ENCODE data around the gene CLCN4. TPM values are rescaled to one million over a fixed set of nuclear protein-coding genes. Genes with fewer than 3 reads are reported as not detected.
A peak's percentile ranks its signal among the peaks of the same experiment; 100 is the strongest.

The CLCN4 gene
- polyA plus RNA-seq, 3 donors = 0.27 to 1.9 (median 1.3) TPM

- TF ChIP-seq, protein P1, sequence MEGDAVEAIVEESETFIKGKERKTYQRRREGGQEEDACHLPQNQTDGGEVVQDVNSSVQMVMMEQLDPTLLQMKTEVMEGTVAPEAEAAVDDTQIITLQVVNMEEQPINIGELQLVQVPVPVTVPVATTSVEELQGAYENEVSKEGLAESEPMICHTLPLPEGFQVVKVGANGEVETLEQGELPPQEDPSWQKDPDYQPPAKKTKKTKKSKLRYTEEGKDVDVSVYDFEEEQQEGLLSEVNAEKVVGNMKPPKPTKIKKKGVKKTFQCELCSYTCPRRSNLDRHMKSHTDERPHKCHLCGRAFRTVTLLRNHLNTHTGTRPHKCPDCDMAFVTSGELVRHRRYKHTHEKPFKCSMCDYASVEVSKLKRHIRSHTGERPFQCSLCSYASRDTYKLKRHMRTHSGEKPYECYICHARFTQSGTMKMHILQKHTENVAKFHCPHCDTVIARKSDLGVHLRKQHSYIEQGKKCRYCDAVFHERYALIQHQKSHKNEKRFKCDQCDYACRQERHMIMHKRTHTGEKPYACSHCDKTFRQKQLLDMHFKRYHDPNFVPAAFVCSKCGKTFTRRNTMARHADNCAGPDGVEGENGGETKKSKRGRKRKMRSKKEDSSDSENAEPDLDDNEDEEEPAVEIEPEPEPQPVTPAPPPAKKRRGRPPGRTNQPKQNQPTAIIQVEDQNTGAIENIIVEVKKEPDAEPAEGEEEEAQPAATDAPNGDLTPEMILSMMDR (IDR thresholded peaks at IDR 0.05) = no peak
- H3K4me1 Mint-ChIP-seq = peaks cover 68% of the 10 kb centered on the region
- Histone ChIP-seq H3K9me3 (replicated peaks in 1 of 2; ENCODE audit: control insufficient read depth in 1 of 2, insufficient read depth in 1 of 2, low read length in 2 of 2) (no peaks in the 10 kb centered on the region), H3K4me2 (replicated peaks; ENCODE audit: extremely low read depth, low read length, poor library complexity, severe bottlenecking) (peak overlapping the region; percentile 47), H3K4me3 (replicated peaks in 1 of 3; ENCODE audit: low read depth in 2 of 3, low read length in 3 of 3) (peak overlapping the region in 1 of 3 experiments; percentile 33), H3K4me1 (ENCODE audit: control insufficient read depth in 1 of 2, insufficient read depth in 2 of 2, low read length in 2 of 2) (peaks cover 65 to 66% of the 10 kb centered on the region in 2 donors), H3K27ac (ENCODE audit: low read depth in 1 of 2, low read length in 2 of 2) (peak overlapping the region; percentile 80 to 86), H4K20me1 (ENCODE audit: insufficient read depth, low read length) (no peaks in the 10 kb centered on the region), H3K36me3 (replicated peaks in 1 of 2; ENCODE audit: control insufficient read depth in 1 of 2, insufficient read depth in 2 of 2, low read length in 2 of 2) (no peaks in the 10 kb centered on the region), H3K9ac (ENCODE audit: insufficient read depth, low read length, poor library complexity, severe bottlenecking) (no peak overlapping the region), H3K27me3 (ENCODE audit: control insufficient read depth in 2 of 2, insufficient read depth in 2 of 2, low read length in 2 of 2) (no peaks in the 10 kb centered on the region), H3K79me2 (ENCODE audit: insufficient read depth, low read length) (no peaks in the 10 kb centered on the region), H2AFZ (ENCODE audit: insufficient read depth, low read depth, low read length, poor library complexity, severe bottlenecking) (no peak overlapping the region)
- H3K36me3 Mint-ChIP-seq = peaks cover 0 to 2% of the 10 kb centered on the region in 2 donors
- peak overlapping the region; percentile 54 to 81 for H3K4me3 Mint-ChIP-seq
- 0% methylated on average over 1 of the region's 8 CpGs for WGBS (ENCODE audit: insufficient coverage)
- peak overlapping the region; percentile 87 to 97 (median 94) for H3K27ac Mint-ChIP-seq
- intact Hi-C loops (cut with micrococcal nuclease) = no loop called here
- H3K9me3 Mint-ChIP-seq = peaks cover 0 to 13% (median 4%) of the 10 kb centered on the region in 7 donors
- peaks cover 0 to 11% (median 0%) of the 10 kb centered on the region in 3 donors for H3K27me3 Mint-ChIP-seq (ENCODE audit: low read depth in 3 of 3)
- peak; percentile 36 to 66 (median 61) for DNase-seq
Measured at GRCh38 chrX:10166731-10167151, 10.0 kb downstream of the CLCN4 start.

- Mint-ChIP-seq H3K27ac (peak overlapping the region in 6 of 7 donors; percentile 87 to 97 (median 92)), H3K9me3 (peaks cover 0 to 13% (median 4%) of the 10 kb centered on the region in 7 donors), H3K27me3 (ENCODE audit: low read depth in 3 of 3) (peaks cover 0 to 6% (median 0%) of the 10 kb centered on the region in 3 donors), H3K36me3 (peaks cover 0 to 2% of the 10 kb centered on the region in 2 donors), H3K4me1 (peaks cover 69% of the 10 kb centered on the region), H3K4me3 (no peak overlapping the region)
- WGBS (ENCODE audit: insufficient coverage) = no CpG with 5 or more reads among the region's 6 CpGs
- intact Hi-C loops (cut with micrococcal nuclease) = no loop called here
- Histone ChIP-seq H3K4me2 (replicated peaks; ENCODE audit: extremely low read depth, low read length, poor library complexity, severe bottlenecking) (peak overlapping the region; percentile 47), H3K27ac (ENCODE audit: low read depth in 1 of 2, low read length in 2 of 2) (peak overlapping the region; percentile 80 to 86), H3K4me3 (replicated peaks in 1 of 3; ENCODE audit: low read depth in 2 of 3, low read length in 3 of 3) (peak overlapping the region in 1 of 3 experiments; percentile 33), H3K27me3 (ENCODE audit: control insufficient read depth in 2 of 2, insufficient read depth in 2 of 2, low read length in 2 of 2) (no peaks in the 10 kb centered on the region), H3K9ac (ENCODE audit: insufficient read depth, low read length, poor library complexity, severe bottlenecking) (no peak overlapping the region), H3K4me1 (ENCODE audit: control insufficient read depth in 1 of 2, insufficient read depth in 2 of 2, low read length in 2 of 2) (peaks cover 69 to 72% of the 10 kb centered on the region in 2 donors), H2AFZ (ENCODE audit: insufficient read depth, low read depth, low read length, poor library complexity, severe bottlenecking) (no peak overlapping the region), H3K36me3 (replicated peaks in 1 of 2; ENCODE audit: control insufficient read depth in 1 of 2, insufficient read depth in 2 of 2, low read length in 2 of 2) (no peaks in the 10 kb centered on the region), H3K9me3 (replicated peaks in 1 of 2; ENCODE audit: control insufficient read depth in 1 of 2, insufficient read depth in 1 of 2, low read length in 2 of 2) (no peaks in the 10 kb centered on the region), H3K79me2 (ENCODE audit: insufficient read depth, low read length) (no peaks in the 10 kb centered on the region), H4K20me1 (ENCODE audit: insufficient read depth, low read length) (no peaks in the 10 kb centered on the region)
- DNase-seq = peak in 2 of 3 donors; percentile 12 to 18
- TF ChIP-seq, protein P1 (IDR thresholded peaks at IDR 0.05) = no peak
Measured at GRCh38 chrX:10167573-10167972, 10.8 kb downstream of the CLCN4 start.
